Osteoblast (primary cell): Measurements from ENCODE around the gene SYT10. TPM values are rescaled to one million over a fixed set of nuclear protein-coding genes. Genes with fewer than 3 reads are reported as not detected.
"Not testable (repeated sequence)": the region's sequence is repeated elsewhere in the genome, so short reads cannot be mapped to it uniquely, and the experiment has no call there.

Experiments used
- DNase-seq: peaks from one replicate; pipeline ENCODE4 v3.0.0; 2011; ENCODE audit warnings: low spot score, mixed read lengths; ENCODE audit not compliant: insufficient read length; ENCODE audit errors: missing footprints
- H2AFZ ChIP-seq: 2 replicates; pipeline ENCODE4 v1.6.0; 2011; ENCODE audit warnings: mild to moderate bottlenecking, low read length
- H3K27ac ChIP-seq: 2 replicates; pipeline ENCODE4 v1.5.1; 2011; ENCODE audit warnings: mild to moderate bottlenecking, low read depth, low read length, moderate library complexity
- H3K27me3 ChIP-seq: 2 replicates; pipeline ENCODE4 v1.6.0; 2012; ENCODE audit warnings: mild to moderate bottlenecking, control low read depth, inconsistent platforms, low read length, moderate library complexity; ENCODE audit not compliant: insufficient read depth
- H3K36me3 ChIP-seq: 2 replicates; pipeline ENCODE4 v1.5.1; 2011; ENCODE audit warnings: mild to moderate bottlenecking, low read length, control low read depth, moderate library complexity; ENCODE audit not compliant: insufficient read depth
- H3K4me1 ChIP-seq: 2 replicates; pipeline ENCODE4 v1.5.1; 2011; ENCODE audit warnings: mild to moderate bottlenecking, low read length, control low read depth, moderate library complexity; ENCODE audit not compliant: insufficient read depth
- H3K4me2 ChIP-seq: 2 replicates; pipeline ENCODE4 v1.6.0; 2011; ENCODE audit warnings: mild to moderate bottlenecking, low read length; ENCODE audit not compliant: insufficient read depth
- H3K4me3 ChIP-seq: fragments of 200-600 bp; sonication (generic); 3 replicates; pipeline ENCODE4 v1.5.1; 2012; ENCODE audit warnings: mild to moderate bottlenecking, low read length, inconsistent platforms; ENCODE audit not compliant: insufficient read depth
- H3K79me2 ChIP-seq: 2 replicates; pipeline ENCODE4 v1.6.0; 2012; ENCODE audit warnings: mild to moderate bottlenecking, low read length, control low read depth, inconsistent platforms; ENCODE audit not compliant: insufficient read depth
- H3K9me3 ChIP-seq: 2 replicates; pipeline ENCODE4 v1.5.1; 2011; ENCODE audit warnings: low read depth, low read length, control low read depth
- H4K20me1 ChIP-seq: 2 replicates; pipeline ENCODE4 v1.6.0; 2012; ENCODE audit warnings: mild to moderate bottlenecking, low read length, control low read depth; ENCODE audit not compliant: insufficient read depth
- total RNA-seq: library from RNA; depleted of rRNA; stranded (reverse); fragments of >200 nt; gene quantifications from 2 replicates; pipeline ENCODE4 v1.2.3, GENCODE V29; 2012
- TF ChIP-seq, protein P1 (sequence below): IDR thresholded peaks from 2 replicates; pipeline ENCODE4 v1.5.1; 2011; ENCODE audit warnings: mild to moderate bottlenecking, low read depth, low read length, moderate library complexity; ENCODE audit errors: extremely low read depth

The SYT10 gene
- total RNA-seq, 1 donor, result not detected

DNA sequence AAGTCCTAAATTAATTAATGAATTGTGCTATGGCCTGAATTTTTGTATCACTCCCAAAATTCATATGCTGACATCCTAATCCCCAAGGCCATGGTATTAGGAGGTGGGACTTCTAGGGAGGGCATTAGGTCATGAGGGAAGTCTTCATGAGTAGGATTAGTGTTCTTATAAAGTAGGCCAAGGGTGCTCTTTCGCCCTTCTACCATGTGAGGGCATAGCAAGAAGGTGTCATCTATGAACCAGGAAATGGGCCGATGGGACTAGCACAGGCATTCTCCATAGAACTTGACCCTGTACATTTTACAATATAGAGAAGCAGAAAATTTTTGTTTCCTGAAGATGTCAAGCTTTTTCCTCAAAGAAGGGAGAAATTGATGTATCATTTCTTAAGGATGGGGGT, 12.5 kb downstream of the SYT10 start:
- Histone ChIP-seq H3K79me2 (no peaks in the 10 kb centered on the region), H3K27me3 (no peaks in the 10 kb centered on the region), H2AFZ (no peak overlapping the region), H3K4me2 (no peak overlapping the region), H4K20me1 (no peaks in the 10 kb centered on the region), H3K4me3 (no peak overlapping the region), H3K27ac (no peak overlapping the region), H3K9me3 (no peaks in the 10 kb centered on the region), H3K36me3 (no peaks in the 10 kb centered on the region), H3K4me1 (no peaks in the 10 kb centered on the region)
- DNase-seq, result no peak
- TF ChIP-seq, protein P1, sequence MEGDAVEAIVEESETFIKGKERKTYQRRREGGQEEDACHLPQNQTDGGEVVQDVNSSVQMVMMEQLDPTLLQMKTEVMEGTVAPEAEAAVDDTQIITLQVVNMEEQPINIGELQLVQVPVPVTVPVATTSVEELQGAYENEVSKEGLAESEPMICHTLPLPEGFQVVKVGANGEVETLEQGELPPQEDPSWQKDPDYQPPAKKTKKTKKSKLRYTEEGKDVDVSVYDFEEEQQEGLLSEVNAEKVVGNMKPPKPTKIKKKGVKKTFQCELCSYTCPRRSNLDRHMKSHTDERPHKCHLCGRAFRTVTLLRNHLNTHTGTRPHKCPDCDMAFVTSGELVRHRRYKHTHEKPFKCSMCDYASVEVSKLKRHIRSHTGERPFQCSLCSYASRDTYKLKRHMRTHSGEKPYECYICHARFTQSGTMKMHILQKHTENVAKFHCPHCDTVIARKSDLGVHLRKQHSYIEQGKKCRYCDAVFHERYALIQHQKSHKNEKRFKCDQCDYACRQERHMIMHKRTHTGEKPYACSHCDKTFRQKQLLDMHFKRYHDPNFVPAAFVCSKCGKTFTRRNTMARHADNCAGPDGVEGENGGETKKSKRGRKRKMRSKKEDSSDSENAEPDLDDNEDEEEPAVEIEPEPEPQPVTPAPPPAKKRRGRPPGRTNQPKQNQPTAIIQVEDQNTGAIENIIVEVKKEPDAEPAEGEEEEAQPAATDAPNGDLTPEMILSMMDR, result no peak

DNA sequence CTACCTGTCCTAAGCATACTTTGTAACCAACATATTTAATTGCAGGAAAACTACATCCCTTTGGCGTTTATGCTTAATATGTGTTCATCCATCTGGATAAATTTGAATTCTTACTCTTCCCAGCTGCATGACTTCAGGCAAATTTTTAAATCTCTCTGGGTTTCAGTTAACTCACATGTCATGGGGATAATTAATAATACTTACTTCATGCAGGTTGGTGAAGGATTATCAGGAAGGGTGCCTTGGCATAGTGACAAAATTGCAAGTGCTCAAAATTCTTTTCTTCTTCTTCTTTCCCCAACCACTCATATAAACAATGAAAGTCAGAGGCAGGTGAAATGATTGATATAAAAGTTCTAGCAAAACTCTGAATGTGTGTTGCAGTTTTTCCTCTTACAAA, 15.9 kb downstream of the SYT10 start:
- H2AFZ ChIP-seq, result no peak overlapping the region
- DNase-seq, result no peak
- no peaks in the 10 kb centered on the region for H3K36me3 ChIP-seq
- H3K4me2 ChIP-seq, result no peak overlapping the region
- H4K20me1 ChIP-seq, result no peaks in the 10 kb centered on the region
- no peaks in the 10 kb centered on the region for H3K27me3 ChIP-seq
- no peak overlapping the region for H3K4me3 ChIP-seq
- H3K27ac ChIP-seq, result no peak overlapping the region
- H3K4me1 ChIP-seq, result no peaks in the 10 kb centered on the region
- H3K9me3 ChIP-seq, result no peaks in the 10 kb centered on the region
- TF ChIP-seq, protein P1, result no peak
- H3K79me2 ChIP-seq, result no peaks in the 10 kb centered on the region

DNA sequence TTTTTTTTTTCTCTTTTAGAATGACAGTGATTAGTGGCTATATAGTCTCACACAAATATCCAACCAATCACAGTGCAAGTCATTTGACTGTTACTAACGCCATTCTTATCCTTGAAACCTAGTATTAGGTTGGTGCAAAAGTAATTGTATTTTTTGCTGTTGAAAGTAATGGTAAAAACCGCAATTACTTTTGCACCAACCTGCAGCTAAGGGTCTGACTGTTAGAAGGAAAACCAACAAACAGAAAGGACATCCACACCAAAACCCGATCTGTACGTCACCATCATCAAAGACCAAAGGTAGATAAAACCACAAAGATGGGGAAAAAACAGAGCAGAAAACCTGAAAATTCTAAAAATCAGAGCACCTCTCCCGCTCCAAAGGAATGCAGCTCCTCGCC, 27.2 kb downstream of the SYT10 start:
- H3K4me3 ChIP-seq, H2AFZ ChIP-seq, H3K9me3 ChIP-seq, H3K4me1 ChIP-seq, H3K36me3 ChIP-seq, DNase-seq, H3K27ac ChIP-seq, H3K27me3 ChIP-seq, H4K20me1 ChIP-seq, H3K4me2 ChIP-seq, H3K79me2 ChIP-seq: not testable (repeated sequence)

DNA sequence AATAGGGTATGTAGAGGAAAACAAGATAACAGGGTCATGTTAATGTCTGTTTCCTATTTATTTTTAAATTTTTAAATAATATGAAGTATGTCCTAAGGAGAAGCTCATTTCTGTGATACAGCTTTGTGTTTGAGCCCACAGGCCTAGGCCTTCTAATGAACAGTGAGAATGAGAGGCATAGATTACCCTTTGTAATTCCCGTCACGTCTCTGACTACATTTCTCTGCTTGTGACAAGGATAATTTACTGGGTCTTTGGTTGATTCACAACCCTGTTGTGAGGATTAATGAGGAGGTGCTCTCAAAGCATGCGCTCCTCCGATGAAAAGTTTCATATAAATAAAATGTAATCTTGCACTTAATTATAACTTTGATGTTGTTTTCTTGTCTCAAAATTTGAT, 56.1 kb downstream of the SYT10 start:
- no peak overlapping the region for H3K27ac ChIP-seq
- no peaks in the 10 kb centered on the region for H3K4me1 ChIP-seq
- H2AFZ ChIP-seq, result no peak overlapping the region
- H3K4me3 ChIP-seq, result no peak overlapping the region
- no peaks in the 10 kb centered on the region for H3K79me2 ChIP-seq
- no peaks in the 10 kb centered on the region for H3K27me3 ChIP-seq
- TF ChIP-seq, protein P1, result no peak
- DNase-seq, result no peak
- H3K9me3 ChIP-seq, result peaks cover 2% of the 10 kb centered on the region
- no peak overlapping the region for H3K4me2 ChIP-seq
- no peaks in the 10 kb centered on the region for H3K36me3 ChIP-seq
- H4K20me1 ChIP-seq, result no peaks in the 10 kb centered on the region

DNA sequence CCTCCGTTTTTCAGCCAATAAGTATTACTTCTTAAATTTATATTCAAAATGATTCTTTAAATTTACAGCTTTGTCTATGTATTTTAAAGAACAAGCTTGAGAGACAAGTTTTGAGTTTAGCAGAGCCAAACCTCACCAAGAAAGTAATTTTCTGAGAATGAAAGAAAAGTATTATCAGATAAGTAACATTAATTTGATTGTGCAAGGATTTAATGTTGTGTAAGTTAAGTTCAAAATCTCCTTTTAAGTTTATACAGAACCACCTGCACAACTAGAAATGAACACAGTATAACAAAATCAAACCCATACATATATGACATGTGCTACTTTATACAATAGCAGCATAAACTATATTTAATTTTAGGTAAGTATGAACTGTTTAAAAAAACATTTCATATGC, 63.5 kb downstream of the SYT10 start:
- Histone ChIP-seq H3K4me3 (no peak overlapping the region), H3K27me3 (no peaks in the 10 kb centered on the region), H3K36me3 (no peaks in the 10 kb centered on the region), H2AFZ (no peak overlapping the region), H3K4me2 (no peak overlapping the region), H4K20me1 (no peaks in the 10 kb centered on the region), H3K4me1 (no peaks in the 10 kb centered on the region), H3K9me3 (peaks cover 3% of the 10 kb centered on the region), H3K27ac (no peak overlapping the region), H3K79me2 (no peaks in the 10 kb centered on the region)
- DNase-seq, result no peak
- TF ChIP-seq, protein P1, result no peak
